HepG2 (cell line): ENCODE measurements around the gene NARF. TPM values are rescaled to one million over a fixed set of nuclear protein-coding genes. Genes with fewer than 3 reads are reported as not detected.
A peak's percentile ranks its signal among the peaks of the same experiment; 100 is the strongest.

ENCODE experiments used
- AHR ChIP-seq: IDR thresholded peaks from 2 replicates; pipeline ENCODE4 v1.6.1; 2018; ENCODE audit warnings: missing genetic modification reagents, missing compliant biosample characterization
- ERF ChIP-seq: IDR thresholded peaks from 2 replicates; pipeline ENCODE4 v1.6.1; 2018; ENCODE audit warnings: missing biosample characterization, missing genetic modification reagents
- MIER3 ChIP-seq: IDR thresholded peaks from 2 replicates; pipeline ENCODE4 v1.6.1; 2016; ENCODE audit warnings: missing compliant biosample characterization, borderline replicate concordance
- PTBP1 ChIP-seq: fragments of 200-400 bp; formaldehyde crosslinking; IDR thresholded peaks from 2 replicates; pipeline ENCODE4 v1.6.1; 2018; ENCODE audit warnings: low read length, low read depth; ENCODE audit not compliant: poor library complexity, severe bottlenecking
- ZNF766 ChIP-seq: sonication (generic); formaldehyde crosslinking; IDR thresholded peaks from 2 replicates; pipeline ENCODE4 v1.5.0; 2020; ENCODE audit warnings: missing genetic modification reagents, borderline replicate concordance
- ZNF883 ChIP-seq: sonication (generic); formaldehyde crosslinking; IDR thresholded peaks from 2 replicates; pipeline ENCODE4 v1.5.1; 2020; ENCODE audit warnings: mild to moderate bottlenecking, missing genetic modification reagents; ENCODE audit errors: not compliant biosample characterization
- polyA plus RNA-seq, 8 experiments: library from polyadenylated mRNA; depleted of rRNA in 3 of 8; stranded (reverse) in 7 of 8; unstranded in 1 of 8; fragments of >200 nt; fragmentation: Illumina TruSeq in 4 of 8; extraction: Trizol in 4 of 8; gene quantifications; 2 replicates each; pipeline versions ENCODE4 v1.2.1 to v1.2.3, GENCODE V29; 2011 to 2016; ENCODE audit warnings: low read depth in 4 of 8, missing spikeins in 1 of 8, mixed read lengths in 1 of 8; ENCODE audit not compliant: insufficient read depth in 1 of 8
- total RNA-seq, 5 experiments: library from RNA; depleted of rRNA; stranded (reverse); fragments of >200 nt; fragmentation: Illumina TruSeq; extraction: Trizol; gene quantifications; 2 replicates each; pipeline ENCODE4 v1.2.3, GENCODE V29; 2016; ENCODE audit warnings: low read depth in 1 of 5
- TF ChIP-seq, protein P1 (sequence below): sonication (generic); formaldehyde crosslinking; IDR thresholded peaks from 2 replicates; pipeline ENCODE4 v1.5.0; 2020; ENCODE audit warnings: mild to moderate bottlenecking, missing genetic modification reagents
- TF ChIP-seq, protein P2 (sequence below): sonication (generic); formaldehyde crosslinking; IDR thresholded peaks from 2 replicates; pipeline ENCODE4 v1.4.0; 2020; ENCODE audit warnings: mild to moderate bottlenecking, missing genetic modification reagents
- TF ChIP-seq, protein P3 (sequence below): sonication (generic); formaldehyde crosslinking; IDR thresholded peaks from 2 replicates; pipeline ENCODE4 v1.4.0; 2020; ENCODE audit warnings: missing genetic modification reagents; ENCODE audit errors: not compliant biosample characterization
- TF ChIP-seq, protein P4 (sequence below): sonication (generic); formaldehyde crosslinking; IDR thresholded peaks from 2 replicates; pipeline ENCODE4 v1.5.1; 2020; ENCODE audit warnings: mild to moderate bottlenecking, missing genetic modification reagents, borderline replicate concordance

Gene NARF
- total and polyA plus RNA-seq, 2 of the 13 experiments (the other 11 are each of a cell fraction or from before 2014, with no cell fraction given): 61.1 to 144 TPM

DNA sequence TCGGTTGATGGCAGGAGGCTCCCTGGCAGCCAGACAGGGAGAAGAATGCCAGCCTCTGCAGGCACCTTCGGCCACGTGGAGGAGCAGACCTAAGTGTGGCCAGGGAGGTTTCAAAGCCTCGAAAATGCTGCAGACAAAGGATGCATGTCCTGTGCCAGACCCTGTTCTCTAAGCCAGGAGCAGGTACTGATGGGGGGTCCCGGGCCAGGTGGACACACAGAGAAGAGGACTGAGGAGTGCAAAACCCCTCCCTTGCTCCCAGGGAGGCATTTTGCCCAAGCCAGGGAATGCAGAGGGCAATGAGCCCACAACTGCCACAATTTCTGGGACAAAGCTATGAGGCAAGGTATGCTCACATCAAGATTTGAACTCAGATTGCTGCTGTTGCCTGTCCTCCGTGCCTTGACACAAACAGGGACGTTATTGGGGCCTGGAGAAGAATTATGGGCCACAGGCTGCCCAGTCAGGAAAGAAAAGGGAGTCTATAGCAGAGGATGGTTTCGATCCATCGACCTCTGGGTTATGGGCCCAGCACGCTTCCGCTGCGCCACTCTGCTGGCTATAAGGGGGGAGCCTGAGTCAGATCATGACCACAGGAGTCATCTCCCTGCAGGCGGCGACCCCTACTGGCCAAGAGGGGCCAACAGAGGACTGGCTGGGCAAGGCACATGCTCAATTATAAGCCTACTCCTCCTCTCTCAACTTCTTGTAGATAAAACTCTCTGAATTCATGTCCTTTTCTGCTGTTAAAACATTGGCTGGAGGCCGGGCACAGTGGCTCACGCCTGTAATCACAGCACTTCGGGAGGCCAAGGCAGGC lies 35.9 kb downstream of the NARF start (continued):
- TF ChIP-seq, protein P1, sequence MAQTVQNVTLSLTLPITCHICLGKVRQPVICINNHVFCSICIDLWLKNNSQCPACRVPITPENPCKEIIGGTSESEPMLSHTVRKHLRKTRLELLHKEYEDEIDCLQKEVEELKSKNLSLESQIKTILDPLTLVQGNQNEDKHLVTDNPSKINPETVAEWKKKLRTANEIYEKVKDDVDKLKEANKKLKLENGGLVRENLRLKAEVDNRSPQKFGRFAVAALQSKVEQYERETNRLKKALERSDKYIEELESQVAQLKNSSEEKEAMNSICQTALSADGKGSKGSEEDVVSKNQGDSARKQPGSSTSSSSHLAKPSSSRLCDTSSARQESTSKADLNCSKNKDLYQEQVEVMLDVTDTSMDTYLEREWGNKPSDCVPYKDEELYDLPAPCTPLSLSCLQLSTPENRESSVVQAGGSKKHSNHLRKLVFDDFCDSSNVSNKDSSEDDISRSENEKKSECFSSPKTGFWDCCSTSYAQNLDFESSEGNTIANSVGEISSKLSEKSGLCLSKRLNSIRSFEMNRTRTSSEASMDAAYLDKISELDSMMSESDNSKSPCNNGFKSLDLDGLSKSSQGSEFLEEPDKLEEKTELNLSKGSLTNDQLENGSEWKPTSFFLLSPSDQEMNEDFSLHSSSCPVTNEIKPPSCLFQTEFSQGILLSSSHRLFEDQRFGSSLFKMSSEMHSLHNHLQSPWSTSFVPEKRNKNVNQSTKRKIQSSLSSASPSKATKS (CRISPR knock-in tag): no peak
- TF ChIP-seq ZNF883 (CRISPR knock-in tag): no peak
- peak; percentile 98 for TF ChIP-seq MIER3 (CRISPR knock-in tag)
- no peak; the same call in none of the 2 replicates for TF ChIP-seq AHR
- TF ChIP-seq, protein P2, sequence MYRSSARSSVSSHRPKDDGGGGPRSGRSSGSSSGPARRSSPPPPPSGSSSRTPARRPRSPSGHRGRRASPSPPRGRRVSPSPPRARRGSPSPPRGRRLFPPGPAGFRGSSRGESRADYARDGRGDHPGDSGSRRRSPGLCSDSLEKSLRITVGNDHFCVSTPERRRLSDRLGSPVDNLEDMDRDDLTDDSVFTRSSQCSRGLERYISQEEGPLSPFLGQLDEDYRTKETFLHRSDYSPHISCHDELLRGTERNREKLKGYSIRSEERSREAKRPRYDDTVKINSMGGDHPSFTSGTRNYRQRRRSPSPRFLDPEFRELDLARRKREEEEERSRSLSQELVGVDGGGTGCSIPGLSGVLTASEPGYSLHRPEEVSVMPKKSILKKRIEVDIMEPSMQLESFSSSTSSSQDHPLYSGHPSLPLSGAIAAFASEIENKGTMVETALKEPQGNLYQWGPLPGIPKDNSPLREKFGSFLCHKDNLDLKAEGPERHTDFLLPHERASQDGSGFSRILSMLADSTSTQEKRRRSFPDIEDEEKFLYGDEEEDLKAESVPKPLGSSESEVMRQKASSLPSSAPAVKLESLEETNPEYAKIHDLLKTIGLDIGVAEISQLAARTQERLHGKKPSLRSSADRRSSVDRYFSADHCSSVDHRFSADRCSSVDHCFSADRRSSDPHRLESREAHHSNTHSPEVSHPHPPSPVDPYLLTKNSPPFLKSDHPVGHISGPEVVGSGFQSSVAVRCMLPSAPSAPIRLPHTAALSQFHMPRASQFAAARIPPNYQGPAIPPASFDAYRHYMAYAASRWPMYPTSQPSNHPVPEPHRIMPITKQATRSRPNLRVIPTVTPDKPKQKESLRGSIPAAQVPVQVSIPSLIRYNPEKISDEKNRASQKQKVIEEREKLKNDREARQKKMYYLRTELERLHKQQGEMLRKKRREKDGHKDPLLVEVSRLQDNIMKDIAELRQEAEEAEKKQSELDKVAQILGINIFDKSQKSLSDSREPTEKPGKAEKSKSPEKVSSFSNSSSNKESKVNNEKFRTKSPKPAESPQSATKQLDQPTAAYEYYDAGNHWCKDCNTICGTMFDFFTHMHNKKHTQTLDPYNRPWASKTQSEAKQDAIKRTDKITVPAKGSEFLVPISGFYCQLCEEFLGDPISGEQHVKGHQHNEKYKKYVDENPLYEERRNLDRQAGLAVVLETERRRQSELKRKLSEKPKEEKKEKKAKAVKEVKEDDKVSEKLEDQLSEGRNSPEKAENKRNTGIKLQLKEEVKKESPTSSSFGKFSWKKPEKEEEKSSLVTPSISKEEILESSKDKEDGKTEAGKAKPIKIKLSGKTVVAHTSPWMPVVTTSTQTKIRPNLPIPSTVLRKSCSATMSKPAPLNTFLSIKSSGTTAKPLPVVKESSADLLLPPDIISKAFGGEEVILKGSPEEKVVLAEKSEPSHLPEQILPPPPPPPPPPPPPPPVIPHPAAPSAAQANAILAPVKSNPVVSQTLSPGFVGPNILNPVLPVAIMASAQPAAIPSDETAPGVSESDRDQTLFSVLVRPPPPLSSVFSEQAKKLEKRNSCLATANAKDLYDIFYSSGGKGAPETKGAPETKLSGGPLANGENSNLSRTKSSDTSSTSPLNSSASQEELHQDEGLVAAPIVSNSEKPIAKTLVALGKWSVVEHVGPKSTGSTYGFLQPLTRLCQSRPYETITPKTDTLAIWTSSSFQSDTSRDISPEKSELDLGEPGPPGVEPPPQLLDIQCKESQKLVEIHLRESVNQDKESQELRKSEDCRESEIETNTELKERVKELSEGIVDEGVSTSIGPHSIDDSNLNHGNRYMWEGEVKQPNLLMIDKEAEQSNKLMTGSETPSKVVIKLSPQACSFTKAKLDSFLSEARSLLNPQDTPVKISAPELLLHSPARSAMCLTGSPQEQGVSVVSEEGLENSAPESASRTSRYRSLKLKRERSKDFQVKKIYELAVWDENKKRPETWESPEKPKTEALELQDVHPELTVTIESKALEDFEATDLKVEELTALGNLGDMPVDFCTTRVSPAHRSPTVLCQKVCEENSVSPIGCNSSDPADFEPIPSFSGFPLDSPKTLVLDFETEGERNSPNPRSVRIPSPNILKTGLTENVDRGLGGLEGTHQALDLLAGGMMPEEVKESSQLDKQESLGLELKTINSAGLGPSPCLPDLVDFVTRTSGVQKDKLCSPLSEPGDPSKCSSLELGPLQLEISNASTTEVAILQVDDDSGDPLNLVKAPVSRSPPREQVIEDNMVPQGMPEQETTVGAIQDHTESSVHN: peak; percentile 25; the same call in 1 of the 2 replicates
- peak; percentile 77 for TF ChIP-seq ERF (CRISPR knock-in tag)
- TF ChIP-seq PTBP1: no peak
- TF ChIP-seq, protein P3, sequence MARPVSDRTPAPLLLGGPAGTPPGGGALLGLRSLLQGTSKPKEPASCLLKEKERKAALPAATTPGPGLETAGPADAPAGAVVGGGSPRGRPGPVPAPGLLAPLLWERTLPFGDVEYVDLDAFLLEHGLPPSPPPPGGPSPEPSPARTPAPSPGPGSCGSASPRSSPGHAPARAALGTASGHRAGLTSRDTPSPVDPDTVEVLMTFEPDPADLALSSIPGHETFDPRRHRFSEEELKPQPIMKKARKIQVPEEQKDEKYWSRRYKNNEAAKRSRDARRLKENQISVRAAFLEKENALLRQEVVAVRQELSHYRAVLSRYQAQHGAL: peak; percentile 17
- TF ChIP-seq, protein P4, sequence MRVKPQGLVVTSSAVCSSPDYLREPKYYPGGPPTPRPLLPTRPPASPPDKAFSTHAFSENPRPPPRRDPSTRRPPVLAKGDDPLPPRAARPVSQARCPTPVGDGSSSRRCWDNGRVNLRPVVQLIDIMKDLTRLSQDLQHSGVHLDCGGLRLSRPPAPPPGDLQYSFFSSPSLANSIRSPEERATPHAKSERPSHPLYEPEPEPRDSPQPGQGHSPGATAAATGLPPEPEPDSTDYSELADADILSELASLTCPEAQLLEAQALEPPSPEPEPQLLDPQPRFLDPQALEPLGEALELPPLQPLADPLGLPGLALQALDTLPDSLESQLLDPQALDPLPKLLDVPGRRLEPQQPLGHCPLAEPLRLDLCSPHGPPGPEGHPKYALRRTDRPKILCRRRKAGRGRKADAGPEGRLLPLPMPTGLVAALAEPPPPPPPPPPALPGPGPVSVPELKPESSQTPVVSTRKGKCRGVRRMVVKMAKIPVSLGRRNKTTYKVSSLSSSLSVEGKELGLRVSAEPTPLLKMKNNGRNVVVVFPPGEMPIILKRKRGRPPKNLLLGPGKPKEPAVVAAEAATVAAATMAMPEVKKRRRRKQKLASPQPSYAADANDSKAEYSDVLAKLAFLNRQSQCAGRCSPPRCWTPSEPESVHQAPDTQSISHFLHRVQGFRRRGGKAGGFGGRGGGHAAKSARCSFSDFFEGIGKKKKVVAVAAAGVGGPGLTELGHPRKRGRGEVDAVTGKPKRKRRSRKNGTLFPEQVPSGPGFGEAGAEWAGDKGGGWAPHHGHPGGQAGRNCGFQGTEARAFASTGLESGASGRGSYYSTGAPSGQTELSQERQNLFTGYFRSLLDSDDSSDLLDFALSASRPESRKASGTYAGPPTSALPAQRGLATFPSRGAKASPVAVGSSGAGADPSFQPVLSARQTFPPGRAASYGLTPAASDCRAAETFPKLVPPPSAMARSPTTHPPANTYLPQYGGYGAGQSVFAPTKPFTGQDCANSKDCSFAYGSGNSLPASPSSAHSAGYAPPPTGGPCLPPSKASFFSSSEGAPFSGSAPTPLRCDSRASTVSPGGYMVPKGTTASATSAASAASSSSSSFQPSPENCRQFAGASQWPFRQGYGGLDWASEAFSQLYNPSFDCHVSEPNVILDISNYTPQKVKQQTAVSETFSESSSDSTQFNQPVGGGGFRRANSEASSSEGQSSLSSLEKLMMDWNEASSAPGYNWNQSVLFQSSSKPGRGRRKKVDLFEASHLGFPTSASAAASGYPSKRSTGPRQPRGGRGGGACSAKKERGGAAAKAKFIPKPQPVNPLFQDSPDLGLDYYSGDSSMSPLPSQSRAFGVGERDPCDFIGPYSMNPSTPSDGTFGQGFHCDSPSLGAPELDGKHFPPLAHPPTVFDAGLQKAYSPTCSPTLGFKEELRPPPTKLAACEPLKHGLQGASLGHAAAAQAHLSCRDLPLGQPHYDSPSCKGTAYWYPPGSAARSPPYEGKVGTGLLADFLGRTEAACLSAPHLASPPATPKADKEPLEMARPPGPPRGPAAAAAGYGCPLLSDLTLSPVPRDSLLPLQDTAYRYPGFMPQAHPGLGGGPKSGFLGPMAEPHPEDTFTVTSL (CRISPR knock-in tag): no peak
- TF ChIP-seq ZNF766 (CRISPR knock-in tag): 0 out of 2 replicates have a peak, but pooled peaks have one; percentile 44
